ENCODE results near the gene ZNF667. TPM values are rescaled to one million over a fixed set of nuclear protein-coding genes. Genes with fewer than 3 reads are reported as not detected.
A peak's percentile ranks its signal among the peaks of the same experiment; 100 is the strongest.

Gene ZNF667
- total RNA-seq (10 to 100 TPM in 1 of 2 donors, 1 to 10 TPM in 1; 3.1 to 12.9 TPM), polyA plus RNA-seq (1 to 10 TPM in 1 of 2 donors, under 1 TPM in 1; 0.69 to 1.2 TPM)
- long read RNA-seq, donor 1, full-length matches to known transcripts, result 4 of 27 reads
- long read RNA-seq, donor 1, partial matches to known transcripts, result 23 of 27 reads
- long read RNA-seq, donor 1, other reads (novel, unspliced or antisense), result 0 of 27 reads
- long read RNA-seq, donor 2, partial matches to known transcripts, result 13 of 13 reads
- long read RNA-seq, donor 2, other reads (novel, unspliced or antisense), result 0 of 13 reads
- long read RNA-seq, donor 3, result 0 reads
- long read RNA-seq, donor 4, partial matches to known transcripts, result 20 of 20 reads
- long read RNA-seq, donor 4, other reads (novel, unspliced or antisense), result 0 of 20 reads
- long read RNA-seq, donor 5, partial matches to known transcripts, result 41 of 42 reads
- long read RNA-seq, donor 5, other reads (novel, unspliced or antisense), result 0 of 42 reads

GRCh38 chr19:56476651-56477428, at the start of gene ZNF667:
Gene ZNF667, minus strand, starts transcription at chr19:56477345. Its CDS starts 14,975 bp downstream, at chr19:56462370.
- Histone ChIP-seq H3K9ac (ENCODE audit: insufficient read depth in 1 of 2, low read length in 2 of 2) (peak within 1 kb of the TSS; percentile 87 to 94), H3K36me3 (ENCODE audit: control insufficient read depth in 4 of 4, insufficient read depth in 4 of 4, low read length in 4 of 4) (peaks cover 0 to 10% (median 4%) of the 10 kb centered on the region in 4 donors), H3K9me3 (ENCODE audit: control insufficient read depth in 4 of 4, insufficient read depth in 3 of 4, low read length in 3 of 4) (peaks cover 0 to 52% (median 10%) of the 10 kb centered on the region in 4 donors), H3K4me1 (ENCODE audit: control insufficient read depth in 5 of 5, insufficient read depth in 5 of 5, low read length in 5 of 5) (peaks cover 4 to 19% (median 5%) of the 10 kb centered on the region in 5 donors), H3K4me3 (peak within 1 kb of the TSS; percentile 77), H3K27ac (ENCODE audit: low read depth in 1 of 2, low read length in 1 of 2) (peak within 1 kb of the TSS; percentile 37 to 77), H3K27me3 (ENCODE audit: control insufficient read depth in 3 of 3, insufficient read depth in 3 of 3, low read length in 2 of 3) (no peaks in the 10 kb centered on the region)
- WGBS, 2 donors, result 1 to 3% methylated on average over 66 to 69 of the region's 69 CpGs
- DNase-seq, result peak; percentile 67 to 72 (median 68)
- no peak for ATAC-seq (ENCODE audit: insufficient read depth, low FRiP score)
- TF ChIP-seq CTCF (IDR thresholded peaks at IDR 0.05; ENCODE audit: control extremely low read depth, extremely low read depth), result no peak

GRCh38 chr19:56525214-56525860, 48.2 kb upstream of the ZNF667 start:
- no peak for DNase-seq

GRCh38 chr19:56508290-56508778, 31.2 kb upstream of the ZNF667 start:
- Histone ChIP-seq H3K27ac (ENCODE audit: low read depth in 1 of 2, low read length in 1 of 2) (peak overlapping the region; percentile 96 to 99), H3K9ac (ENCODE audit: insufficient read depth in 1 of 2, low read length in 2 of 2) (peak overlapping the region; percentile 86 to 94), H3K9me3 (ENCODE audit: control insufficient read depth in 4 of 4, insufficient read depth in 3 of 4, low read length in 3 of 4) (peaks cover 0 to 21% (median 3%) of the 10 kb centered on the region in 4 donors), H3K27me3 (ENCODE audit: control insufficient read depth in 3 of 3, insufficient read depth in 3 of 3, low read length in 2 of 3) (no peaks in the 10 kb centered on the region), H3K4me1 (ENCODE audit: control insufficient read depth in 5 of 5, insufficient read depth in 5 of 5, low read length in 5 of 5) (peaks cover 0 to 10% (median 7%) of the 10 kb centered on the region in 5 donors), H3K4me3 (peak overlapping the region; percentile 64), H3K36me3 (ENCODE audit: control insufficient read depth in 4 of 4, insufficient read depth in 4 of 4, low read length in 4 of 4) (peaks cover 0 to 18% (median 8%) of the 10 kb centered on the region in 4 donors)
- TF ChIP-seq CTCF (IDR thresholded peaks at IDR 0.05; ENCODE audit: control extremely low read depth, extremely low read depth), result no peak
- WGBS, 2 donors, result 4 to 6% methylated on average over 17 of the region's 17 CpGs
- ATAC-seq (ENCODE audit: insufficient read depth, low FRiP score) (no peak), DNase-seq (no peak)

More at GRCh38 chr19:56525214-56525860, 48.2 kb upstream of the ZNF667 start:
- peaks cover 24 to 68% (median 53%) of the 10 kb centered on the region in 4 donors for H3K9me3 ChIP-seq (ENCODE audit: control insufficient read depth in 4 of 4, insufficient read depth in 3 of 4, low read length in 3 of 4)
- H3K4me1 ChIP-seq (ENCODE audit: control insufficient read depth in 5 of 5, insufficient read depth in 5 of 5, low read length in 5 of 5), result no peaks in the 10 kb centered on the region
- peaks cover 5 to 45% (median 26%) of the 10 kb centered on the region in 4 donors for H3K36me3 ChIP-seq (ENCODE audit: control insufficient read depth in 4 of 4, insufficient read depth in 4 of 4, low read length in 4 of 4)
- no peak overlapping the region for H3K27ac ChIP-seq (ENCODE audit: low read depth in 1 of 2, low read length in 1 of 2)
- 77 to 96% methylated on average over 4 of the region's 4 CpGs for WGBS, 2 donors
- TF ChIP-seq CTCF (IDR thresholded peaks at IDR 0.05; ENCODE audit: control extremely low read depth, extremely low read depth), result no peak
- ATAC-seq (ENCODE audit: insufficient read depth, low FRiP score), result no peak
- no peaks in the 10 kb centered on the region for H3K27me3 ChIP-seq (ENCODE audit: control insufficient read depth in 3 of 3, insufficient read depth in 3 of 3, low read length in 2 of 3)
- H3K9ac ChIP-seq (ENCODE audit: insufficient read depth in 1 of 2, low read length in 2 of 2), result no peak overlapping the region
- no peak overlapping the region for H3K4me3 ChIP-seq
